Activated T-helper 17 cell treated with anti-CD3 and anti-CD28 coated beads, Interleukin-2, amount 50 U/mL, for 72 hours (primary cell): Measurements from ENCODE around the gene OXSR1. TPM values are rescaled to one million over a fixed set of nuclear protein-coding genes. Genes with fewer than 3 reads are reported as not detected.
A peak's percentile ranks its signal among the peaks of the same experiment; 100 is the strongest.

Experiments used
- ATAC-seq: fragments of 150-1000 bp; cut with Tn5 transposase; replicated peaks from 2 replicates; pipeline ENCODE4 v1.10.0; 2021; ENCODE audit warnings: mild to moderate bottlenecking, moderate library complexity
- H3K27ac Mint-ChIP-seq: one replicate; pipeline ENCODE4 v1.8.0; 2022; ENCODE audit warnings: mixed read lengths
- H3K27me3 Mint-ChIP-seq: one replicate; pipeline ENCODE4 v1.8.0; 2022; ENCODE audit warnings: mixed read lengths
- H3K36me3 Mint-ChIP-seq: one replicate; pipeline ENCODE4 v1.8.0; 2022; ENCODE audit warnings: low read depth, mild to moderate bottlenecking, mixed read lengths
- H3K4me1 Mint-ChIP-seq: one replicate; pipeline ENCODE4 v1.8.0; 2022; ENCODE audit warnings: mixed read lengths
- H3K4me3 Mint-ChIP-seq: one replicate; pipeline ENCODE4 v1.8.0; 2022; ENCODE audit warnings: mild to moderate bottlenecking, mixed read lengths
- H3K9me3 Mint-ChIP-seq: one replicate; pipeline ENCODE4 v1.8.0; 2022; ENCODE audit warnings: mixed read lengths
- total RNA-seq, 2 donors: library from RNA; stranded (reverse); gene quantifications; one replicate each; pipeline ENCODE4 v1.2.3, GENCODE V29; 2022

The OXSR1 gene
- total RNA-seq, 2 donors from 2014 or later: 77.8 to 78.4 TPM

DNA sequence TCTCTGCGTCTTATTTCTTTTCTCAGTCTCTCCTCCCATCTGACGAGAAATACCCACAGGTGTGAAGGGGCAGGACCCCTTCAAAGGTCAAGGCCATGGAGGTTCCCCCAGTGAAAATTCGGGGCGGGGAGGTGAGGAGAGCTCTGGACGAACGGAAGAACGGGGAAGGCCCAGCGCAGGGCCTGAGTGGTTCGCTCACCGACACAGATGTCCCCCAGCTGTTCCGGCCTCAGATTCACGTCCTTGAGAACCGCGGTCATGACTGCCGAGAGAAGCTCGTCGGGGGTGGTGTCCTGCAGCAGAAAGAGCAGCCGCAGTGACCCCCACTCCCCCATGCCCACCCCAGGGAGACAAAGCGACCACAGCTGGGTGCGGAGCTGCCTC is 29.0 kb upstream of the OXSR1 start:
- H3K9me3 Mint-ChIP-seq: no peaks in the 10 kb centered on the region
- ATAC-seq: peak; percentile 10
- no peaks in the 10 kb centered on the region for H3K27me3 Mint-ChIP-seq
- H3K36me3 Mint-ChIP-seq: peaks cover 74% of the 10 kb centered on the region
- peak overlapping the region; percentile 80 for H3K27ac Mint-ChIP-seq
- H3K4me3 Mint-ChIP-seq: peak overlapping the region; percentile 84
- H3K4me1 Mint-ChIP-seq: peaks cover 29% of the 10 kb centered on the region

DNA sequence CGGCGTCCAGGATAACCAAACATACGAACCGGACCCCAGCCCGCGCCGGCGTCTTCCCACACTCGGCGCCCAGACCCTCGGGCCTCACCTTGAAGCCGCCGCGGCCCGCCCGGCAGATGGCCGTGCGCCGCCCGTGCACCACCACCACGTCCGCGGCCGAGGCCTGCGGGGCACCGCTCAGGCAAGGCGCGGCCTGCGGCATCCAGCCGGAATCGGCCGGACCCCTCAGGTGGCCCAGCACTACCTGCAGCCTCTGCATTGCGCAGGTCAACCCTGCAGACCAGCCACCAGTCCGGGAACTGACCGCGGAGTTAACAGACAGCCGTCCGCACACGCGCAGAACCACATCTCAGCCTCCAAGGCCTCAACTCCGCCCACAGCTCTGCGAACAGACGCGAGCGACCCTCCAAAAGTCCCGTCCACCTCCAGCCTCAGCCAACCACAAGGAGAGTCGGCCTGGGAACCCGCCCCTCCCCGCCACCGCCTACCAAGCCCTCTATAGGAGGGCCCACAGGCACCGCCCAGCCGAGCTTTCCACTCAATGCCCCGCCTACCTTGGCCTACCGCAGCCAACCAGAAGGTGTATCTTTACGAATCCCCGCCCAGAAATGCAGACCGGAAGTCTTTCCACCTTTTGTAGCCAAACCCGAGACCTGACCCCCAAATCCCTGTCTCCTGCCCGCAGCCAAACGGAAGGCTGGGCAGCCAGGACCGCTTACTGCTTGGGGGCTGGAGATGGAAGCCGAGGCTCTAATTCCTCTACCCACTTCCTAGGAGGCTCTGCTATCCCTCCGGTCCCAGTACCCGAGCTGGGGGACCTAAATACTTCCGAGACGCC is 28.3 kb upstream of the OXSR1 start, which contains the start of gene ACAA1:
Gene ACAA1 (minus strand): TSS at position 351 of the 838 bp plus-strand sequence. CDS start 92 bp downstream, at position 259.
- no peaks in the 10 kb centered on the region for H3K9me3 Mint-ChIP-seq
- peak; percentile 93 for ATAC-seq
- H3K4me3 Mint-ChIP-seq: peak within 1 kb of the TSS; percentile 84
- H3K27ac Mint-ChIP-seq: peak within 1 kb of the TSS; percentile 80
- peaks cover 74% of the 10 kb centered on the region for H3K36me3 Mint-ChIP-seq
- H3K27me3 Mint-ChIP-seq: no peaks in the 10 kb centered on the region
- H3K4me1 Mint-ChIP-seq: peaks cover 32% of the 10 kb centered on the region

DNA sequence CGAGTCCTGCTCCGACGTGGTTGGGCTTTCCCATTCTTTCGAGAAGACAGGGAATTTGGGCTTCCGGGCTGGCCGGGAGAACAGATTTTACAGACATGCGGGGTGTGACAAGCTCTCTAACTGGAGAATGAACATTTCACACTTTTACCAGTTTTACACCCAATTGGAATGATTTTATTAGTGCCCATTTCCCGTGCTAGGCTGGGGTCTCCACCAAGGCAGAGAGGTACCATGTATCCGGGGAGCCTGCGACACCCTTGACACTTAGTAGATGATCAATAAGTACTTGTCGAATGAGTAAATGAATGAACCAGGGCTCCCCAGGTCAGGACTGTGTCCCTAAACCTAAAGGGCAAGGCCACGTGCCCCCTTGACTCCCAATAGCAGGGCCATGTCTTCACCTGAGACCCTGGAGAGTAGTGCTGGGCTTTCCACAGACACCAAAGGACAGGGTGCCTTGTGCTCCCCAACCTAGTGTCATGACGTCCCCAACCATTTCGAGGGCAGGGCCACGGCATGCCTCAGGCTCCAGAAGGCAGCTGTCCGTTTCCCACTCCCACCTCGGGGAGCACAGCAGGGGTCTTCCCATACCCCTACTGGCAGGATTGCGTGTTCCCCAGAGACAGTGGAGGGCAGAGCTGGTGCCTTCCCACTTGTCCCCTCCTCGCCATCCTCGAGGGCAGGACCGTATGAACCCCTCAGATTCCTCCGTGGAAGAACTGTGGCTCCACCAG is 27.6 kb upstream of the OXSR1 start:
- peak overlapping the region; percentile 84 for H3K4me3 Mint-ChIP-seq
- no peaks in the 10 kb centered on the region for H3K27me3 Mint-ChIP-seq
- no peaks in the 10 kb centered on the region for H3K9me3 Mint-ChIP-seq
- ATAC-seq: peak; percentile 15
- H3K27ac Mint-ChIP-seq: peak overlapping the region; percentile 80
- H3K36me3 Mint-ChIP-seq: peaks cover 76% of the 10 kb centered on the region
- H3K4me1 Mint-ChIP-seq: peaks cover 35% of the 10 kb centered on the region

GRCh38 chr3:38138349-38139190 is 26.8 kb upstream of the OXSR1 start, which contains the start of gene MYD88:
Gene MYD88 (plus strand): TSS chr3:38138661. CDS start chr3:38138701, 40 bp downstream.
- H3K4me3 Mint-ChIP-seq: peak within 1 kb of the TSS; percentile 84
- H3K27ac Mint-ChIP-seq: peak within 1 kb of the TSS; percentile 80
- H3K4me1 Mint-ChIP-seq: peaks cover 35% of the 10 kb centered on the region
- peaks cover 68% of the 10 kb centered on the region for H3K36me3 Mint-ChIP-seq
- ATAC-seq: peak; percentile 57
- no peaks in the 10 kb centered on the region for H3K27me3 Mint-ChIP-seq
- H3K9me3 Mint-ChIP-seq: no peaks in the 10 kb centered on the region

- H3K27ac Mint-ChIP-seq: peak overlapping the region; percentile 80
- peaks cover 38% of the 10 kb centered on the region for H3K4me1 Mint-ChIP-seq
- H3K4me3 Mint-ChIP-seq: peak overlapping the region; percentile 84
- H3K36me3 Mint-ChIP-seq: peaks cover 62% of the 10 kb centered on the region
- H3K9me3 Mint-ChIP-seq: no peaks in the 10 kb centered on the region
- no peak for ATAC-seq
- H3K27me3 Mint-ChIP-seq: no peaks in the 10 kb centered on the region
Observed at GRCh38 chr3:38139191-38139590, 26.1 kb upstream of the OXSR1 start.

DNA sequence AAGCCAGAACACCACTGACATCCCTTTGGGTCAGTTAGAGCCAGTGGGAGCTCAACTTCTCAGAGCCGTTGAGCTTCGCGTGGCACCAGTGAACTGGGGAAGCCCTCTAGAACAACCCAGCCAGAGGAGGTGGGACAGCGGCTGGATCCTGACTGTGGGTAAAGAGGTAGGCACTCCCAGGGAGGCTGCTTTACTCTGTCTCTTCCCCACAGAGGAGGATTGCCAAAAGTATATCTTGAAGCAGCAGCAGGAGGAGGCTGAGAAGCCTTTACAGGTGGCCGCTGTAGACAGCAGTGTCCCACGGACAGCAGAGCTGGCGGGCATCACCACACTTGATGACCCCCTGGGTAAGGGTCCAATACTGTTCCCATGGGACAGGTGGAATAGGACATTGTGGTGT is 25.7 kb upstream of the OXSR1 start:
- Mint-ChIP-seq H3K27ac (peak overlapping the region; percentile 80), H3K9me3 (no peaks in the 10 kb centered on the region), H3K27me3 (no peaks in the 10 kb centered on the region), H3K36me3 (peaks cover 57% of the 10 kb centered on the region), H3K4me3 (peak overlapping the region; percentile 84), H3K4me1 (peaks cover 38% of the 10 kb centered on the region)
- no peak for ATAC-seq

DNA sequence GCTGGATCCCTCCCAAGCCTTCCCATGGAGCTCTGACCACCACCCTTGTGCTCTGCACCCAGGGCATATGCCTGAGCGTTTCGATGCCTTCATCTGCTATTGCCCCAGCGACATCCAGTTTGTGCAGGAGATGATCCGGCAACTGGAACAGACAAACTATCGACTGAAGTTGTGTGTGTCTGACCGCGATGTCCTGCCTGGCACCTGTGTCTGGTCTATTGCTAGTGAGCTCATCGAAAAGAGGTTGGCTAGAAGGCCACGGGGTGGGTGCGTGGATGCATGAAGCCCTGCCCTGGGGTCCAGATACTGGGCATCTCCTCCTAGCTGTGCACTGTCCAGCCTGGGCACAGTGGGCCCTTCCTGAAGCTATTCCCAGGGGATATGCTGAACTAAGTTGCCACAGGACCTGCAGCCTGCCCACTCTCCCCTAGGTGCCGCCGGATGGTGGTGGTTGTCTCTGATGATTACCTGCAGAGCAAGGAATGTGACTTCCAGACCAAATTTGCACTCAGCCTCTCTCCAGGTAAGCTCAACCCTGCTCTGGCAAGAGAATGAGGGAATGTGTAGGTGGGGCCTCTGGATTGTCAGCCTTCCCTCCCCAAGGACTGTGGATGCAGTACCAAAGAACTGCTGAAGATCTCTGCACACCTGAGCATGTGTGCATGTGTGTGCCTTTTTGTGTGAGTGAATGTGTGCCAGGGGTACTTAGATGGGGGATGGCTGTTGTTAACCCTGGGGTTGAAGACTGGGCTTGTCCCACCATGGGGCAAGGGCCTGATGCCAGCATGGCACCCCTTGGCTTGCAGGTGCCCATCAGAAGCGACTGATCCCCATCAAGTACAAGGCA is 24.8 kb upstream of the OXSR1 start:
- Mint-ChIP-seq H3K4me1 (peaks cover 30% of the 10 kb centered on the region), H3K36me3 (peaks cover 48% of the 10 kb centered on the region), H3K27me3 (no peaks in the 10 kb centered on the region), H3K4me3 (peak overlapping the region; percentile 84), H3K9me3 (no peaks in the 10 kb centered on the region), H3K27ac (no peak overlapping the region)
- no peak for ATAC-seq

DNA sequence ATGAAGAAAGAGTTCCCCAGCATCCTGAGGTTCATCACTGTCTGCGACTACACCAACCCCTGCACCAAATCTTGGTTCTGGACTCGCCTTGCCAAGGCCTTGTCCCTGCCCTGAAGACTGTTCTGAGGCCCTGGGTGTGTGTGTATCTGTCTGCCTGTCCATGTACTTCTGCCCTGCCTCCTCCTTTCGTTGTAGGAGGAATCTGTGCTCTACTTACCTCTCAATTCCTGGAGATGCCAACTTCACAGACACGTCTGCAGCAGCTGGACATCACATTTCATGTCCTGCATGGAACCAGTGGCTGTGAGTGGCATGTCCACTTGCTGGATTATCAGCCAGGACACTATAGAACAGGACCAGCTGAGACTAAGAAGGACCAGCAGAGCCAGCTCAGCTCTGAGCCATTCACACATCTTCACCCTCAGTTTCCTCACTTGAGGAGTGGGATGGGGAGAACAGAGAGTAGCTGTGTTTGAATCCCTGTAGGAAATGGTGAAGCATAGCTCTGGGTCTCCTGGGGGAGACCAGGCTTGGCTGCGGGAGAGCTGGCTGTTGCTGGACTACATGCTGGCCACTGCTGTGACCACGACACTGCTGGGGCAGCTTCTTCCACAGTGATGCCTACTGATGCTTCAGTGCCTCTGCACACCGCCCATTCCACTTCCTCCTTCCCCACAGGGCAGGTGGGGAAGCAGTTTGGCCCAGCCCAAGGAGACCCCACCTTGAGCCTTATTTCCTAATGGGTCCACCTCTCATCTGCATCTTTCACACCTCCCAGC is 24.0 kb upstream of the OXSR1 start:
- Mint-ChIP-seq H3K27me3 (no peaks in the 10 kb centered on the region), H3K4me3 (peak overlapping the region; percentile 84), H3K4me1 (peaks cover 29% of the 10 kb centered on the region), H3K27ac (no peak overlapping the region), H3K36me3 (peaks cover 40% of the 10 kb centered on the region), H3K9me3 (peaks cover 2% of the 10 kb centered on the region)
- no peak for ATAC-seq

- H3K4me3 Mint-ChIP-seq: no peak overlapping the region
- H3K27ac Mint-ChIP-seq: no peak overlapping the region
- peaks cover 38% of the 10 kb centered on the region for H3K36me3 Mint-ChIP-seq
- H3K4me1 Mint-ChIP-seq: peaks cover 29% of the 10 kb centered on the region
- H3K9me3 Mint-ChIP-seq: peaks cover 7% of the 10 kb centered on the region
- H3K27me3 Mint-ChIP-seq: no peaks in the 10 kb centered on the region
- no peak for ATAC-seq
Observed at GRCh38 chr3:38141952-38142273, 23.4 kb upstream of the OXSR1 start.

DNA sequence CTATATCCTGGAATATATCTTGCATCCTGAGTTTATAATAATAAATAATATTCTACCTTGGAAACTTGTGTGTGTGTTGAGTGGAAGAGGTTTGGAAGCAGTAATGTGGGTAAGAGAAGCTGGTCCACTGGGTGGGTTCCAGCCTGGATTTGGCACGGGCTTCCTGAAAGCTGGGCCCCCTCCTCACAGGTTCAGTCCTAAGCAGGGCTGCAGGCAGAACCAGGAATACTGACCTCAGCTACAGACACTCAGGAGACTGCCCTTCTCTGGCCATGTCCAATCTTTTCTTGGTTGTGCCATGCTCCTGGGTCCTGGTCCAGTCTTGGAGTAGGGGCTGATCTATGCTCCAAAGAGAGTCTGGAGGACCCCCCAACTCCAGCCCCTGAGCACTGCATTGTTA is 22.4 kb upstream of the OXSR1 start:
- ATAC-seq: no peak
- Mint-ChIP-seq H3K9me3 (peaks cover 11% of the 10 kb centered on the region), H3K36me3 (peaks cover 33% of the 10 kb centered on the region), H3K27ac (no peak overlapping the region), H3K27me3 (no peaks in the 10 kb centered on the region), H3K4me1 (peaks cover 28% of the 10 kb centered on the region), H3K4me3 (no peak overlapping the region)

GRCh38 chr3:38143511-38143910 is 21.8 kb upstream of the OXSR1 start:
- peaks cover 23% of the 10 kb centered on the region for H3K4me1 Mint-ChIP-seq

DNA sequence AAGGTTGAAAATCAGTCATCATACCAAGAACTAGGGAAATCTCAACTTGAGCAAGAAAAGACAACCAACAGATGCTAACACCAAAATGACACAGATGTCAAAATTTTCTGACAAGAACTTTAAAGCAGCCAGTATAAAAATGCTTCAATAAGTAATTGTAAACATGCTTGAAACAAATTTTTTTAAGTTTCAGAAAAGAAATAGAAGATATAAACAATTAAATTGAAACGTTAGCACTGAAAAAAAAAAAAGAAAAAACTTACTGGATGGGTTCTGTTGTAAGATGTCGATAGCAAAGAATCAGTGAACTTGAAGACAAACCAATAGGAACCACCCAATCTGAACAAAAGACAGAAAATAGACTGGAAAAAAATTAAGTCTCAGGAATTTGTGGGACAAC is 18.8 kb upstream of the OXSR1 start:
- Mint-ChIP-seq H3K27me3 (no peaks in the 10 kb centered on the region), H3K4me1 (peaks cover 20% of the 10 kb centered on the region), H3K36me3 (peaks cover 13% of the 10 kb centered on the region), H3K9me3 (peaks cover 13% of the 10 kb centered on the region), H3K27ac (no peak overlapping the region), H3K4me3 (no peak overlapping the region)
- ATAC-seq: no peak

More at GRCh38 chr3:38143511-38143910, 21.8 kb upstream of the OXSR1 start:
- Mint-ChIP-seq H3K27ac (no peak overlapping the region), H3K36me3 (peaks cover 28% of the 10 kb centered on the region), H3K27me3 (no peaks in the 10 kb centered on the region), H3K9me3 (peaks cover 11% of the 10 kb centered on the region), H3K4me3 (no peak overlapping the region)
- no peak for ATAC-seq

DNA sequence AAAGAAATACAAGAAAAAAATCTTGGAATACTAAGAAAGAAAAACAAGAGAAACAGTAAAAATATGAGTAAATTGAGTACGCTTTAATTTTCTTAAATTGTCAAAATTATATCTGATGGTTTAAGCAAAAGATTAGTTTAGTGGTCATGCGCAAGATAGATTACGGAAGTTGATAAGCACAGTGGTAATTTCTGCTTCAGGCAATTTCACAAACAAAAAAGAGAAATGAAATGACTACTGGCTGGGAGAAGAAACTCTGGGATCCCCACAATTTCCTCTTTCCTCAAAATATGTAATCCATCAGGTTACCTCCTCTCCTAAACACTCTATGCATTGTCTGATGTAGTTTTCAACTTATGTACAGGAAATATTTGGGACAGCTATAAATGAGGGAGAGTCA is 17.9 kb upstream of the OXSR1 start:
- H3K36me3 Mint-ChIP-seq: peaks cover 3% of the 10 kb centered on the region
- H3K27me3 Mint-ChIP-seq: no peaks in the 10 kb centered on the region
- no peak overlapping the region for H3K27ac Mint-ChIP-seq
- H3K4me1 Mint-ChIP-seq: peaks cover 21% of the 10 kb centered on the region
- no peak overlapping the region for H3K4me3 Mint-ChIP-seq
- ATAC-seq: no peak
- peaks cover 16% of the 10 kb centered on the region for H3K9me3 Mint-ChIP-seq
